Progenitor cell of endocrine pancreas (in vitro differentiated cells): Measurements from ENCODE around the gene GATA5. TPM values are rescaled to one million over a fixed set of nuclear protein-coding genes. Genes with fewer than 3 reads are reported as not detected.

Experiments used
- DNase-seq: peaks from one replicate; pipeline ENCODE4 v3.0.0; 2021; ENCODE audit warnings: low spot score; ENCODE audit not compliant: unreplicated experiment
- H3K27ac Mint-ChIP-seq: 2 replicates; pipeline ENCODE4 v1.8.0; 2021; ENCODE audit warnings: mild to moderate bottlenecking, moderate library complexity, mixed read lengths
- H3K27me3 Mint-ChIP-seq: 2 replicates; pipeline ENCODE4 v1.8.0; 2021; ENCODE audit warnings: mixed read lengths
- H3K36me3 Mint-ChIP-seq: 2 replicates; pipeline ENCODE4 v1.8.0; 2022; ENCODE audit warnings: mixed read lengths; ENCODE audit not compliant: insufficient read depth
- H3K4me1 Mint-ChIP-seq: 2 replicates; pipeline ENCODE4 v1.8.0; 2021; ENCODE audit warnings: low read depth, mixed read lengths
- H3K4me3 Mint-ChIP-seq: 2 replicates; pipeline ENCODE4 v1.8.0; 2021; ENCODE audit warnings: low read depth, mild to moderate bottlenecking, moderate library complexity, mixed read lengths
- H3K9me3 Mint-ChIP-seq: 2 replicates; pipeline ENCODE4 v1.8.0; 2021; ENCODE audit warnings: low read depth, mixed read lengths
- total RNA-seq: library from RNA; stranded (reverse); gene quantifications from 2 replicates; pipeline ENCODE4 v1.2.1, GENCODE V29; 2021
- TF ChIP-seq, protein P1 (sequence below): fragments of 200-600 bp; sonication (generic); IDR thresholded peaks from one replicate; pipeline ENCODE4 v1.5.0; 2021; ENCODE audit warnings: antibody characterized with exemption, mild to moderate bottlenecking; ENCODE audit not compliant: unreplicated experiment

GATA5 gene
- total RNA-seq, 1 donor from 2014 or later, result 3.8 TPM

DNA sequence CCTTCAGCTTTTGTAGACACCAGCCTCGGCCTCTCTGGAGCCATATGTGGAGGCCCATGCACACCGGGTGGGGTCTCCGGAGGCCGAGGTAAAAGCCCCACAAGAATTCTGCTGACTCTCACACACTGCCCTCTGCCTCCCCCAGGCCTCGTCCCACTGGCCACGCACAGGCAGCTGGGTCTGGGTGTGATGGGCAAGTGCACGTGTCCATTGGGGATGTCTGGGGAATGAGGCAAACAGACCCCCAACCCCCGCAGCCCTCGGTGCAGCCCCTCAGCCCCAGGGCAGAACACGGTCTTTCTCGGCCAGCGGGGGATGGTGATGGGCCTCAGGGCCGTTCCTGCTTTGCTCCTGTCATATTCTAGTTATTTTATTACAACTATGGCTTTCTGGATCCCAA is 44.0 kb upstream of the GATA5 start:
- Mint-ChIP-seq H3K4me1 (no peaks in the 10 kb centered on the region), H3K27me3 (peaks cover 5% of the 10 kb centered on the region), H3K4me3 (no peak overlapping the region), H3K36me3 (no peaks in the 10 kb centered on the region), H3K27ac (no peak overlapping the region), H3K9me3 (no peaks in the 10 kb centered on the region)
- TF ChIP-seq, protein P1, sequence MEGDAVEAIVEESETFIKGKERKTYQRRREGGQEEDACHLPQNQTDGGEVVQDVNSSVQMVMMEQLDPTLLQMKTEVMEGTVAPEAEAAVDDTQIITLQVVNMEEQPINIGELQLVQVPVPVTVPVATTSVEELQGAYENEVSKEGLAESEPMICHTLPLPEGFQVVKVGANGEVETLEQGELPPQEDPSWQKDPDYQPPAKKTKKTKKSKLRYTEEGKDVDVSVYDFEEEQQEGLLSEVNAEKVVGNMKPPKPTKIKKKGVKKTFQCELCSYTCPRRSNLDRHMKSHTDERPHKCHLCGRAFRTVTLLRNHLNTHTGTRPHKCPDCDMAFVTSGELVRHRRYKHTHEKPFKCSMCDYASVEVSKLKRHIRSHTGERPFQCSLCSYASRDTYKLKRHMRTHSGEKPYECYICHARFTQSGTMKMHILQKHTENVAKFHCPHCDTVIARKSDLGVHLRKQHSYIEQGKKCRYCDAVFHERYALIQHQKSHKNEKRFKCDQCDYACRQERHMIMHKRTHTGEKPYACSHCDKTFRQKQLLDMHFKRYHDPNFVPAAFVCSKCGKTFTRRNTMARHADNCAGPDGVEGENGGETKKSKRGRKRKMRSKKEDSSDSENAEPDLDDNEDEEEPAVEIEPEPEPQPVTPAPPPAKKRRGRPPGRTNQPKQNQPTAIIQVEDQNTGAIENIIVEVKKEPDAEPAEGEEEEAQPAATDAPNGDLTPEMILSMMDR, result no peak
- DNase-seq, result no peak

- peaks cover 3% of the 10 kb centered on the region for H3K27me3 Mint-ChIP-seq
- no peaks in the 10 kb centered on the region for H3K4me1 Mint-ChIP-seq
- no peak for DNase-seq
- no peak overlapping the region for H3K4me3 Mint-ChIP-seq
- no peak overlapping the region for H3K27ac Mint-ChIP-seq
- TF ChIP-seq, protein P1, result no peak
- no peaks in the 10 kb centered on the region for H3K9me3 Mint-ChIP-seq
- no peaks in the 10 kb centered on the region for H3K36me3 Mint-ChIP-seq
Observed at GRCh38 chr20:62518911-62519310, 43.1 kb upstream of the GATA5 start.

DNA sequence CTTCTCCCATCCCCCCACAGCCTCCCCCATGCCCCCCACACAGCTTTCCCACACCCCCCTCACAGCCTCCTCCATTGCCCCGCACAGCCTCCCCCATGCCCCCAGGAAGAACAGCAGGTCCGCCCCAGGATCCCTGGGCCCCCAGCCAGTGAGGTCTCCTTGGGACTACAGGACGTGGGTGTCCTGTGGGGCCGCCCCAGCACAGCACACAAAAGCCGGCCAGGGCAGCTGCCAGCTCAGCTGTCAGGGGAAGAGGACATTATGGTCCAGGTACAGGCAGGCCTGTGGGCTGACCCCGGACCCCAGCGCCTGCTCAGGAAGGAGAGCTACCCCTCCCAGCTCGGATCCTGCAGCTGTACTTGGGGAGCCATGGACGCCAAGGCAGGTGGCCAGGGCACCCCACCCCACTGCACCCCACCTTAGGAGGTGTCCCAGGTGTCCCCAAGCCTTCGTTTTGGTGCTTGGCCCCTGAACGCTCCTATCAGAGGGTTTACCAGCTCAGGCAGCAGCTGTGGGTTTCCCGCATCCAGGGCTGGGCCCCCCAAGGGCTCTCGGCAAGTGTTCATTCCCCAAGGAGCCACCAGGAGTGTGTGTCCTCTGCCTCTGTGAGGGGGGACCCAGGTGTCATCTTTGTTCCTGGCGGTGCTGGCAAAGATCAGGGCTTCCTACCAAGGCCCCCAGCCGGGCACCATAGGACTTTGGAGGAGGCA is 42.3 kb upstream of the GATA5 start:
- H3K4me1 Mint-ChIP-seq, result no peaks in the 10 kb centered on the region
- H3K27me3 Mint-ChIP-seq, result peaks cover under 1% of the 10 kb centered on the region
- H3K9me3 Mint-ChIP-seq, result no peaks in the 10 kb centered on the region
- no peak overlapping the region for H3K27ac Mint-ChIP-seq
- H3K36me3 Mint-ChIP-seq, result no peaks in the 10 kb centered on the region
- TF ChIP-seq, protein P1, result no peak
- no peak overlapping the region for H3K4me3 Mint-ChIP-seq
- DNase-seq, result no peak

DNA sequence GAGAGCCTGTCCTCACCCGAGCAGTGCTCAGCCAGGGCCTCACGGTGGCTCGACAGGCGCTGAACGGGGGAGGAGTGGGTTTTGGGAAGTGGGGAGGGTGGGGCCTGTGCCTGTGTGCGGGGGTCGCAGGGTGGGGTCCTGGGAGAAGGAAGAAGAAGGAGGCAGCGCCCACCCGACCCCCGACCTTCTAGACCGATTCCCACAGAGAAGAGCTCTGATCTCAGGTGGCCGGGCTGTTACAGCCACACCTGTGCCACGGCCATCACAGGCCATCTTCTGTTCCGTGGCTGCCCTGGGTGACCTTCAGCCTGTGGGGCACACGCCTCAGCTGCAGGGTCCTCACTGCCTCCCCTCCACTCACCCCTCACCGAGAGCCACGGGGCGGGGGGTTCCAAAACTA is 41.4 kb upstream of the GATA5 start:
- TF ChIP-seq, protein P1, result no peak
- H3K27ac Mint-ChIP-seq, result no peak overlapping the region
- H3K36me3 Mint-ChIP-seq, result no peaks in the 10 kb centered on the region
- DNase-seq, result no peak
- H3K4me1 Mint-ChIP-seq, result no peaks in the 10 kb centered on the region
- no peaks in the 10 kb centered on the region for H3K27me3 Mint-ChIP-seq
- H3K9me3 Mint-ChIP-seq, result no peaks in the 10 kb centered on the region
- no peak overlapping the region for H3K4me3 Mint-ChIP-seq

GRCh38 chr20:62516338-62516737 is 40.5 kb upstream of the GATA5 start:
- no peak for DNase-seq
- peak overlapping the region; percentile 79 for H3K27ac Mint-ChIP-seq
- no peaks in the 10 kb centered on the region for H3K27me3 Mint-ChIP-seq
- TF ChIP-seq, protein P1, result peak; percentile 53
- H3K4me3 Mint-ChIP-seq, result no peak overlapping the region
- no peaks in the 10 kb centered on the region for H3K36me3 Mint-ChIP-seq
- H3K9me3 Mint-ChIP-seq, result no peaks in the 10 kb centered on the region
- H3K4me1 Mint-ChIP-seq, result no peaks in the 10 kb centered on the region
